Lower leg skin (tissue), 4 donors: ENCODE measurements around the gene RNF13. TPM values are rescaled to one million over a fixed set of nuclear protein-coding genes. Genes with fewer than 3 reads are reported as not detected.

Experiments used
- DNase-seq, 2 donors: peaks; one replicate each; pipeline ENCODE4 v3.0.0-alpha.2; 2019; ENCODE audit warnings: low spot score in 2 of 2
- H3K4me3 ChIP-seq: fragments of 200-600 bp; sonication (generic); 2 replicates; pipeline ENCODE4 v1.5.1; 2017; ENCODE audit warnings: mild to moderate bottlenecking, low read depth; ENCODE audit not compliant: poor library complexity, severe bottlenecking
- CTCF ChIP-seq, 3 donors: fragments of 450-650 bp; IDR thresholded peaks; one replicate each; pipeline ENCODE4 v1.5.1; 2016; ENCODE audit warnings: antibody characterized with exemption in 3 of 3, mild to moderate bottlenecking in 3 of 3, moderate library complexity in 2 of 3
- POLR2A ChIP-seq, 2 donors: fragments of 450-650 bp; IDR thresholded peaks; one replicate each; pipeline ENCODE4 v1.6.1; 2016 to 2017; ENCODE audit warnings: antibody characterized with exemption in 2 of 2, mild to moderate bottlenecking in 1 of 2, moderate library complexity in 1 of 2
- intact Hi-C: fragments of 100-400 bp; cut with DNase I; formaldehyde crosslinking; loops from one replicate; pipeline ENCODE4 v1.15.0; 2023; ENCODE audit warnings: low total_unique reads
- total RNA-seq, 4 donors: library from RNA; depleted of rRNA; stranded (reverse); fragments of >200 nt; gene quantifications; one replicate each; pipeline ENCODE4 v1.1.0, GENCODE V29; 2016

RNF13 gene
- total RNA-seq, 4 donors from 2014 or later: 53.1 to 101 (median 86.5) TPM

GRCh38 chr3:150006794-150007193 lies 193.8 kb downstream of the RNF13 start:
- intact Hi-C loops: no loop called here
- no peak for DNase-seq
- H3K4me3 ChIP-seq: no peak overlapping the region
- TF ChIP-seq CTCF (IDR thresholded peaks at IDR 0.05) (no peak), POLR2A (IDR thresholded peaks at IDR 0.05) (no peak)

Other genes starting within 250 kb of the RNF13 start
- 10 to 100 TPM; 52.4 to 78.1 (median 56.1) TPM for gene WWTR1, start 155.2 kb upstream of the RNF13 start, total RNA-seq
- gene COMMD2, start 60.7 kb upstream of the RNF13 start, total RNA-seq: 10 to 100 TPM; 16.8 to 21.5 (median 20.3) TPM
- not detected for gene ANKUB1, start 20.7 kb upstream of the RNF13 start, total RNA-seq
- 10 to 100 TPM in 2 of 4 donors, 1 to 10 TPM in 2; 7.1 to 15.9 (median 12.6) TPM for gene PFN2, start 157.7 kb downstream of the RNF13 start, total RNA-seq